Measurements from ENCODE around the gene WASHC3. TPM values are rescaled to one million over a fixed set of nuclear protein-coding genes. Genes with fewer than 3 reads are reported as not detected.
A peak's percentile ranks its signal among the peaks of the same experiment; 100 is the strongest.
"Not testable (repeated sequence)": the region's sequence is repeated elsewhere in the genome, so short reads cannot be mapped to it uniquely, and the experiment has no call there.

The WASHC3 gene
- total and polyA plus RNA-seq, 3 experiments from 2014 or later = 40.0 to 101 (median 42.0) TPM

- H3K4me1 Mint-ChIP-seq = peaks cover 0 to 4% (median 1%) of the 10 kb centered on the region in 3 donors
Observed at GRCh38 chr12:102021540-102022246, 40.1 kb downstream of the WASHC3 start.

GRCh38 chr12:102018607-102019006 is 43.2 kb downstream of the WASHC3 start:
- H3K4me3 Mint-ChIP-seq; CTCF ChIA-PET; H3K27me3 Mint-ChIP-seq; POLR2A ChIA-PET; H3K4me3 ChIP-seq (ENCODE audit: low read length); H3K27ac Mint-ChIP-seq; H3K4me1 Mint-ChIP-seq; H3K4me1 ChIP-seq (ENCODE audit: insufficient read depth, low read length); H3K27ac ChIP-seq (ENCODE audit: low read depth, low read length); H3K9me3 ChIP-seq (ENCODE audit: low read length); H3K27me3 ChIP-seq (ENCODE audit: insufficient read depth, low read length, poor library complexity, severe bottlenecking); DNase-seq; H3K9me3 Mint-ChIP-seq: not testable (repeated sequence)
- peaks cover 18 to 76% (median 19%) of the 10 kb centered on the region in 3 donors for H3K36me3 Mint-ChIP-seq
- peaks cover 10% of the 10 kb centered on the region for H3K36me3 ChIP-seq (ENCODE audit: insufficient read depth, low read length)

More at GRCh38 chr12:102021540-102022246, 40.1 kb downstream of the WASHC3 start:
- no peak overlapping the region for H3K4me3 Mint-ChIP-seq
- no peaks in the 10 kb centered on the region for H3K27me3 Mint-ChIP-seq
- no peaks in the 10 kb centered on the region for H3K4me1 ChIP-seq (ENCODE audit: insufficient read depth, low read length)
- H3K27ac Mint-ChIP-seq = peak overlapping the region in 1 of 8 donors; percentile 13
- DNase-seq = no peak
- H3K36me3 Mint-ChIP-seq = peaks cover 22 to 80% (median 27%) of the 10 kb centered on the region in 3 donors
- no peaks in the 10 kb centered on the region for H3K9me3 ChIP-seq (ENCODE audit: low read length)
- ChIA-PET POLR2A (no interaction called here), CTCF (no interaction called here)
- no peak overlapping the region for H3K4me3 ChIP-seq (ENCODE audit: low read length)
- H3K9me3 Mint-ChIP-seq = no peaks in the 10 kb centered on the region
- H3K36me3 ChIP-seq (ENCODE audit: insufficient read depth, low read length) = peaks cover 18% of the 10 kb centered on the region
- H3K27ac ChIP-seq (ENCODE audit: low read depth, low read length) = no peak overlapping the region
- no peaks in the 10 kb centered on the region for H3K27me3 ChIP-seq (ENCODE audit: insufficient read depth, low read length, poor library complexity, severe bottlenecking)

GRCh38 chr12:102016472-102016871 is 45.3 kb downstream of the WASHC3 start:
- POLR2A ChIA-PET = no interaction called here
- no peak overlapping the region for H3K27ac Mint-ChIP-seq
- no peaks in the 10 kb centered on the region for H3K4me1 Mint-ChIP-seq

GRCh38 chr12:102010265-102010994 is 51.4 kb downstream of the WASHC3 start:
- no peak overlapping the region for H3K27ac ChIP-seq (ENCODE audit: low read depth, low read length)
- ChIA-PET POLR2A (no interaction called here), CTCF (no interaction called here)
- H3K4me1 Mint-ChIP-seq = no peaks in the 10 kb centered on the region
- no peaks in the 10 kb centered on the region for H3K27me3 ChIP-seq (ENCODE audit: insufficient read depth, low read length, poor library complexity, severe bottlenecking)
- no peaks in the 10 kb centered on the region for H3K36me3 ChIP-seq (ENCODE audit: insufficient read depth, low read length)
- no peaks in the 10 kb centered on the region for H3K9me3 ChIP-seq (ENCODE audit: low read length)
- no peaks in the 10 kb centered on the region for H3K27me3 Mint-ChIP-seq
- H3K4me1 ChIP-seq (ENCODE audit: insufficient read depth, low read length) = no peaks in the 10 kb centered on the region
- DNase-seq = no peak
- no peak overlapping the region for H3K4me3 Mint-ChIP-seq
- H3K27ac Mint-ChIP-seq = peak overlapping the region in 1 of 8 donors; percentile 74
- H3K9me3 Mint-ChIP-seq = no peaks in the 10 kb centered on the region
- H3K4me3 ChIP-seq (ENCODE audit: low read length) = no peak overlapping the region
- H3K36me3 Mint-ChIP-seq = peaks cover 0 to 48% (median 12%) of the 10 kb centered on the region in 3 donors

More at GRCh38 chr12:102016472-102016871, 45.3 kb downstream of the WASHC3 start:
- Mint-ChIP-seq H3K36me3 (peaks cover 18 to 79% (median 20%) of the 10 kb centered on the region in 3 donors), H3K4me3 (no peak overlapping the region), H3K27me3 (no peaks in the 10 kb centered on the region), H3K9me3 (no peaks in the 10 kb centered on the region)
- H3K4me3 ChIP-seq (ENCODE audit: low read length) = no peak overlapping the region
- peaks cover 8% of the 10 kb centered on the region for H3K36me3 ChIP-seq (ENCODE audit: insufficient read depth, low read length)
- CTCF ChIA-PET = no interaction called here
- no peak for DNase-seq
- no peak overlapping the region for H3K27ac ChIP-seq (ENCODE audit: low read depth, low read length)
- no peaks in the 10 kb centered on the region for H3K9me3 ChIP-seq (ENCODE audit: low read length)
- H3K4me1 ChIP-seq (ENCODE audit: insufficient read depth, low read length) = no peaks in the 10 kb centered on the region
- no peaks in the 10 kb centered on the region for H3K27me3 ChIP-seq (ENCODE audit: insufficient read depth, low read length, poor library complexity, severe bottlenecking)

GRCh38 chr12:102009796-102010195 is 52.0 kb downstream of the WASHC3 start:
- Mint-ChIP-seq H3K4me3 (no peak overlapping the region), H3K9me3 (no peaks in the 10 kb centered on the region), H3K4me1 (no peaks in the 10 kb centered on the region), H3K27ac (no peak overlapping the region), H3K27me3 (no peaks in the 10 kb centered on the region), H3K36me3 (peaks cover 0 to 42% (median 10%) of the 10 kb centered on the region in 3 donors)
- Histone ChIP-seq H3K9me3 (ENCODE audit: low read length) (no peaks in the 10 kb centered on the region), H3K27ac (ENCODE audit: low read depth, low read length) (no peak overlapping the region), H3K4me1 (ENCODE audit: insufficient read depth, low read length) (no peaks in the 10 kb centered on the region), H3K36me3 (ENCODE audit: insufficient read depth, low read length) (no peaks in the 10 kb centered on the region), H3K4me3 (ENCODE audit: low read length) (no peak overlapping the region), H3K27me3 (ENCODE audit: insufficient read depth, low read length, poor library complexity, severe bottlenecking) (no peaks in the 10 kb centered on the region)
- ChIA-PET POLR2A (no interaction called here), CTCF (no interaction called here)
- no peak for DNase-seq

- no peaks in the 10 kb centered on the region for H3K27me3 Mint-ChIP-seq
- H3K4me3 Mint-ChIP-seq = no peak overlapping the region
- H3K36me3 Mint-ChIP-seq = peaks cover 0 to 34% (median 10%) of the 10 kb centered on the region in 3 donors
- H3K9me3 Mint-ChIP-seq = no peaks in the 10 kb centered on the region
- no peaks in the 10 kb centered on the region for H3K4me1 Mint-ChIP-seq
- ChIA-PET CTCF (no interaction called here), POLR2A (no interaction called here)
- H3K4me1 ChIP-seq (ENCODE audit: insufficient read depth, low read length) = no peaks in the 10 kb centered on the region
- no peak for DNase-seq
- no peak overlapping the region for H3K27ac ChIP-seq (ENCODE audit: low read depth, low read length)
- no peak overlapping the region for H3K27ac Mint-ChIP-seq
- H3K9me3 ChIP-seq (ENCODE audit: low read length) = no peaks in the 10 kb centered on the region
- no peak overlapping the region for H3K4me3 ChIP-seq (ENCODE audit: low read length)
- H3K27me3 ChIP-seq (ENCODE audit: insufficient read depth, low read length, poor library complexity, severe bottlenecking) = no peaks in the 10 kb centered on the region
- H3K36me3 ChIP-seq (ENCODE audit: insufficient read depth, low read length) = no peaks in the 10 kb centered on the region
Observed at GRCh38 chr12:102008615-102009126, 53.1 kb downstream of the WASHC3 start.

- Histone ChIP-seq H3K27ac (ENCODE audit: low read depth, low read length) (no peak overlapping the region), H3K36me3 (ENCODE audit: insufficient read depth, low read length) (no peaks in the 10 kb centered on the region), H3K4me1 (ENCODE audit: insufficient read depth, low read length) (no peaks in the 10 kb centered on the region), H3K9me3 (ENCODE audit: low read length) (no peaks in the 10 kb centered on the region), H3K27me3 (ENCODE audit: insufficient read depth, low read length, poor library complexity, severe bottlenecking) (no peaks in the 10 kb centered on the region), H3K4me3 (ENCODE audit: low read length) (no peak overlapping the region)
- CTCF ChIA-PET = no interaction called here
- no peak for DNase-seq
- no peak overlapping the region for H3K4me3 Mint-ChIP-seq
- POLR2A ChIA-PET = interaction anchor here (0.5 kb wide), 1 partner anchor 153 kb away, joined by 4 read pairs; no protein-coding TSS in a partner anchor
- H3K36me3 Mint-ChIP-seq = peaks cover 0 to 4% (median 3%) of the 10 kb centered on the region in 3 donors
- no peak overlapping the region for H3K27ac Mint-ChIP-seq
- H3K9me3 Mint-ChIP-seq = no peaks in the 10 kb centered on the region
- no peaks in the 10 kb centered on the region for H3K4me1 Mint-ChIP-seq
- H3K27me3 Mint-ChIP-seq = peaks cover 0 to 8% of the 10 kb centered on the region in 2 donors
Observed at GRCh38 chr12:102005256-102005655, 56.5 kb downstream of the WASHC3 start.

GRCh38 chr12:101997102-101997501 is 64.7 kb downstream of the WASHC3 start:
- DNase-seq = no peak
- Mint-ChIP-seq H3K4me3 (no peak overlapping the region), H3K36me3 (peaks cover 0 to 3% (median 0%) of the 10 kb centered on the region in 3 donors), H3K9me3 (no peaks in the 10 kb centered on the region), H3K27ac (no peak overlapping the region), H3K4me1 (no peaks in the 10 kb centered on the region), H3K27me3 (peaks cover 9 to 36% of the 10 kb centered on the region in 2 donors)
- POLR2A ChIA-PET = no interaction called here
- Histone ChIP-seq H3K27me3 (ENCODE audit: insufficient read depth, low read length, poor library complexity, severe bottlenecking) (no peaks in the 10 kb centered on the region), H3K27ac (ENCODE audit: low read depth, low read length) (no peak overlapping the region), H3K36me3 (ENCODE audit: insufficient read depth, low read length) (no peaks in the 10 kb centered on the region), H3K9me3 (ENCODE audit: low read length) (no peaks in the 10 kb centered on the region), H3K4me3 (ENCODE audit: low read length) (no peak overlapping the region), H3K4me1 (ENCODE audit: insufficient read depth, low read length) (no peaks in the 10 kb centered on the region)
- CTCF ChIA-PET = no interaction called here

All from CD8-positive, alpha-beta memory T cell (primary cell).